Gastroesophageal sphincter (tissue), 4 donors: ENCODE data around the gene ULK2. TPM values are rescaled to one million over a fixed set of nuclear protein-coding genes. Genes with fewer than 3 reads are reported as not detected.
"Not testable (repeated sequence)": the region's sequence is repeated elsewhere in the genome, so short reads cannot be mapped to it uniquely, and the experiment has no call there.

Experiments
- ATAC-seq: fragments of 150-250 bp; one replicate; pipeline ENCODE4 v1.9.1; 2016; ENCODE audit warnings: mild to moderate bottlenecking, moderate library complexity
- H3K27ac ChIP-seq, 4 donors: fragments of 200-600 bp; sonication (generic) in 3 of 4; 1 replicate in 3 of 4; 2 replicates in 1 of 4; pipeline ENCODE4 v1.5.1; 2016 to 2019
- H3K27me3 ChIP-seq: fragments of 200-600 bp; sonication (generic); one replicate; pipeline ENCODE4 v1.5.1; 2019
- H3K36me3 ChIP-seq, 2 donors: fragments of 200-600 bp; sonication (generic); one replicate each; pipeline ENCODE4 v1.5.1; 2019; ENCODE audit warnings: control low read depth in 1 of 2
- H3K4me1 ChIP-seq, 3 donors: fragments of 200-600 bp; sonication (generic); 1 replicate in 2 of 3; 2 replicates in 1 of 3; pipeline ENCODE4 v1.5.1; 2016 to 2019; ENCODE audit warnings: control low read depth in 2 of 3
- H3K4me3 ChIP-seq, 2 donors: fragments of 200-600 bp; sonication (generic); one replicate each; pipeline ENCODE4 v1.5.1; 2019; ENCODE audit warnings: mild to moderate bottlenecking in 1 of 2, moderate library complexity in 1 of 2
- H3K9me3 ChIP-seq, 3 donors: fragments of 200-600 bp; sonication (generic); one replicate each; pipeline ENCODE4 v1.5.1; 2017 to 2019; ENCODE audit warnings: control low read depth in 2 of 3
- CTCF ChIP-seq, 4 experiments: fragments of 200-600 bp in 2 of 4; fragments of 450-650 bp in 2 of 4; sonication (generic) in 1 of 4; IDR thresholded peaks; one replicate each; pipeline ENCODE4 v1.5.1; 2017 to 2019; ENCODE audit warnings: antibody characterized with exemption in 4 of 4, mild to moderate bottlenecking in 2 of 4, moderate library complexity in 2 of 4
- EP300 ChIP-seq: sonication (generic); formaldehyde crosslinking; IDR thresholded peaks from one replicate; pipeline ENCODE4 v1.6.1; 2017; ENCODE audit warnings: antibody characterized with exemption, mild to moderate bottlenecking
- POLR2A ChIP-seq, 2 donors: fragments of 450-650 bp; IDR thresholded peaks; one replicate each; pipeline ENCODE4 v1.6.1; 2017; ENCODE audit warnings: antibody characterized with exemption in 2 of 2, mild to moderate bottlenecking in 2 of 2, moderate library complexity in 1 of 2
- POLR2AphosphoS5 ChIP-seq: sonication (generic); formaldehyde crosslinking; IDR thresholded peaks from one replicate; pipeline ENCODE4 v1.6.1; 2017; ENCODE audit warnings: antibody characterized with exemption
- WGBS, 2 donors: methylation state at CpG; one replicate each; pipeline ENCODE4 v1.1.5; 2018; ENCODE audit warnings: low coverage in 1 of 2; 5-methylcytosine and 5-hydroxymethylcytosine counted together
- total RNA-seq, 4 donors: library from RNA; depleted of rRNA; stranded (reverse); fragments of >200 nt; gene quantifications; one replicate each; pipeline ENCODE4 v1.1.0, GENCODE V29; 2016

Gene ULK2
- total RNA-seq, 4 donors from 2014 or later: 29.2 to 48.7 (median 47.5) TPM

GRCh38 chr17:19896679-19897078 lies 28.9 kb upstream of the ULK2 start:
- no peak overlapping the region for H3K4me3 ChIP-seq
- ATAC-seq: no peak
- peaks cover 0 to 24% (median 0%) of the 10 kb centered on the region in 3 donors for H3K4me1 ChIP-seq
- H3K27me3 ChIP-seq: no peaks in the 10 kb centered on the region
- peaks cover 0 to 18% of the 10 kb centered on the region in 2 donors for H3K36me3 ChIP-seq
- TF ChIP-seq EP300 (no peak), POLR2A (IDR thresholded peaks at IDR 0.05) (no peak), CTCF (IDR thresholded peaks at IDR 0.05) (no peak), POLR2AphosphoS5 (no peak)
- no peaks in the 10 kb centered on the region for H3K9me3 ChIP-seq
- H3K27ac ChIP-seq: no peak overlapping the region
- WGBS, 2 donors: 69 to 70% methylated on average over 2 of the region's 2 CpGs

GRCh38 chr17:19890554-19890953 lies 22.8 kb upstream of the ULK2 start:
- not testable (repeated sequence) for H3K27ac ChIP-seq, H3K36me3 ChIP-seq, H3K9me3 ChIP-seq, H3K27me3 ChIP-seq, H3K4me3 ChIP-seq, ATAC-seq, H3K4me1 ChIP-seq
- 78 to 93% methylated on average over 5 of the region's 5 CpGs for WGBS, 2 donors

GRCh38 chr17:19890001-19890400 lies 22.3 kb upstream of the ULK2 start:
- ATAC-seq, H3K9me3 ChIP-seq, H3K4me3 ChIP-seq, H3K27ac ChIP-seq, H3K27me3 ChIP-seq, H3K36me3 ChIP-seq, H3K4me1 ChIP-seq: not testable (repeated sequence)
- 83 to 100% methylated on average over 2 to 5 of the region's 5 CpGs for WGBS, 2 donors

- H3K9me3 ChIP-seq: no peaks in the 10 kb centered on the region
- H3K27ac ChIP-seq: no peak overlapping the region
- no peaks in the 10 kb centered on the region for H3K27me3 ChIP-seq
- H3K36me3 ChIP-seq: no peaks in the 10 kb centered on the region
- ATAC-seq: no peak
- TF ChIP-seq POLR2AphosphoS5: no peak
- no peak for TF ChIP-seq EP300
- no peak for TF ChIP-seq CTCF (IDR thresholded peaks at IDR 0.05)
- no peak for TF ChIP-seq POLR2A (IDR thresholded peaks at IDR 0.05)
- no peaks in the 10 kb centered on the region for H3K4me1 ChIP-seq
- no peak overlapping the region for H3K4me3 ChIP-seq
Measured at GRCh38 chr17:19886116-19886515, 18.4 kb upstream of the ULK2 start.

- H3K9me3 ChIP-seq: no peaks in the 10 kb centered on the region
- ATAC-seq: no peak
- H3K27me3 ChIP-seq: no peaks in the 10 kb centered on the region
- H3K36me3 ChIP-seq: no peaks in the 10 kb centered on the region
- no peak for TF ChIP-seq POLR2AphosphoS5
- TF ChIP-seq POLR2A (IDR thresholded peaks at IDR 0.05): no peak
- TF ChIP-seq EP300: no peak
- TF ChIP-seq CTCF (IDR thresholded peaks at IDR 0.05): no peak
- no peak overlapping the region for H3K27ac ChIP-seq
- 12 to 22% methylated on average over 2 to 8 of the region's 8 CpGs for whole genome bisulfite sequencing, 2 donors
- no peak overlapping the region for H3K4me3 ChIP-seq
- no peaks in the 10 kb centered on the region for H3K4me1 ChIP-seq
Measured at GRCh38 chr17:19883537-19884215, 15.9 kb upstream of the ULK2 start.

- TF ChIP-seq POLR2AphosphoS5 (no peak), EP300 (no peak), POLR2A (IDR thresholded peaks at IDR 0.05) (no peak), CTCF (IDR thresholded peaks at IDR 0.05) (no peak)
Measured at GRCh38 chr17:19880393-19880792, 12.7 kb upstream of the ULK2 start.

More at GRCh38 chr17:19880393-19880792, 12.7 kb upstream of the ULK2 start:
- Histone ChIP-seq H3K4me1 (no peaks in the 10 kb centered on the region), H3K4me3 (no peak overlapping the region), H3K36me3 (no peaks in the 10 kb centered on the region), H3K27ac (no peak overlapping the region), H3K27me3 (no peaks in the 10 kb centered on the region), H3K9me3 (no peaks in the 10 kb centered on the region)
- ATAC-seq: no peak
- 66 to 75% methylated on average over 2 to 3 of the region's 4 CpGs for WGBS, 2 donors
